Measurements from ENCODE around the gene LRSAM1. TPM values are rescaled to one million over a fixed set of nuclear protein-coding genes. Genes with fewer than 3 reads are reported as not detected.

The LRSAM1 gene
- total and polyA plus RNA-seq, 2 donors from 2014 or later: 15.8 to 24.6 TPM

- intact Hi-C loops (cut with DNase I): no loop called here
- Histone ChIP-seq H3K9ac (ENCODE audit: low read length in 3 of 3) (peak overlapping the region in 1 of 3 donors; percentile 61), H3K36me3 (ENCODE audit: control insufficient read depth in 2 of 3, insufficient read depth in 3 of 3, low read length in 3 of 3) (peaks cover 6 to 15% (median 12%) of the 10 kb centered on the region in 3 donors), H3K4me3 (ENCODE audit: low read length in 3 of 3) (no peak overlapping the region), H3K9me3 (ENCODE audit: control insufficient read depth in 2 of 3, insufficient read depth in 1 of 3, low read length in 3 of 3) (peaks cover 0 to 15% (median 5%) of the 10 kb centered on the region in 3 donors), H3K4me1 (ENCODE audit: control insufficient read depth in 2 of 3, insufficient read depth in 2 of 3, low read depth in 1 of 3, low read length in 3 of 3) (peaks cover 0 to 21% (median 0%) of the 10 kb centered on the region in 3 donors), H3K27me3 (ENCODE audit: control insufficient read depth, insufficient read depth, low read length) (no peaks in the 10 kb centered on the region), H3K27ac (ENCODE audit: low read depth in 2 of 2, low read length in 2 of 2) (peak overlapping the region; percentile 91 to 94)
- no peak for FAIRE-seq
- TF ChIP-seq, protein P1, sequence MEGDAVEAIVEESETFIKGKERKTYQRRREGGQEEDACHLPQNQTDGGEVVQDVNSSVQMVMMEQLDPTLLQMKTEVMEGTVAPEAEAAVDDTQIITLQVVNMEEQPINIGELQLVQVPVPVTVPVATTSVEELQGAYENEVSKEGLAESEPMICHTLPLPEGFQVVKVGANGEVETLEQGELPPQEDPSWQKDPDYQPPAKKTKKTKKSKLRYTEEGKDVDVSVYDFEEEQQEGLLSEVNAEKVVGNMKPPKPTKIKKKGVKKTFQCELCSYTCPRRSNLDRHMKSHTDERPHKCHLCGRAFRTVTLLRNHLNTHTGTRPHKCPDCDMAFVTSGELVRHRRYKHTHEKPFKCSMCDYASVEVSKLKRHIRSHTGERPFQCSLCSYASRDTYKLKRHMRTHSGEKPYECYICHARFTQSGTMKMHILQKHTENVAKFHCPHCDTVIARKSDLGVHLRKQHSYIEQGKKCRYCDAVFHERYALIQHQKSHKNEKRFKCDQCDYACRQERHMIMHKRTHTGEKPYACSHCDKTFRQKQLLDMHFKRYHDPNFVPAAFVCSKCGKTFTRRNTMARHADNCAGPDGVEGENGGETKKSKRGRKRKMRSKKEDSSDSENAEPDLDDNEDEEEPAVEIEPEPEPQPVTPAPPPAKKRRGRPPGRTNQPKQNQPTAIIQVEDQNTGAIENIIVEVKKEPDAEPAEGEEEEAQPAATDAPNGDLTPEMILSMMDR (IDR thresholded peaks at IDR 0.05; ENCODE audit: borderline replicate concordance, extremely low read depth, insufficient read depth): no peak
- peak; percentile 66 to 93 (median 77) for DNase-seq
These were observed 69.9 kb downstream of the LRSAM1 start for GRCh38 chr9:127520941-127521918.

DNA sequence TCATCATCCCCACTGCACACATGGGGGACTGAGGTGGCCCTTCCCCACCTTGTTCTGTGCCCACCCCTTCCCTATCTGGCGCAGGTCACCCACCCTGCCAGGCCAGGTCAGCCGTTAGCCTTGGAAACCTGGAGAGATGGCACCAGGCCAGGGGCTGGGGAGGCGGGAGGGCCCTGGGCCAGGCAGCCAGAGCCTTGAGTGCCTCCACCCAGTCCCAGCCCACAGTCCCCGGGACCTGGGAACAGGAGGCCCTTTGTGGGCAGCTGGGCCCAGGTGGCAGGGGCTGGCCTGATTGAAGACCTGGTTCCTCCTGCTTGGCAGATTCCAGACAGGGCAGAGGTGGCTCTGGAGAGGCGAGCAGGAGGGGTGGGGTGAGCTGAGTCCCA, 70.6 kb downstream of the LRSAM1 start:
- Histone ChIP-seq H3K4me1 (ENCODE audit: control insufficient read depth in 2 of 3, insufficient read depth in 2 of 3, low read depth in 1 of 3, low read length in 3 of 3) (peaks cover 0 to 21% (median 0%) of the 10 kb centered on the region in 3 donors), H3K27me3 (ENCODE audit: control insufficient read depth, insufficient read depth, low read length) (no peaks in the 10 kb centered on the region), H3K27ac (ENCODE audit: low read depth in 2 of 2, low read length in 2 of 2) (peak overlapping the region; percentile 91 to 94), H3K9me3 (ENCODE audit: control insufficient read depth in 2 of 3, insufficient read depth in 1 of 3, low read length in 3 of 3) (peaks cover 0 to 15% (median 5%) of the 10 kb centered on the region in 3 donors), H3K4me3 (ENCODE audit: low read length in 3 of 3) (no peak overlapping the region), H3K36me3 (ENCODE audit: control insufficient read depth in 2 of 3, insufficient read depth in 3 of 3, low read length in 3 of 3) (peaks cover 6 to 15% (median 12%) of the 10 kb centered on the region in 3 donors), H3K9ac (ENCODE audit: low read length in 3 of 3) (peak overlapping the region in 1 of 3 donors; percentile 61)
- DNase-seq (peak in 2 of 5 donors; percentile 38 to 93), FAIRE-seq (no peak)
- TF ChIP-seq, protein P1 (IDR thresholded peaks at IDR 0.05; ENCODE audit: borderline replicate concordance, extremely low read depth, insufficient read depth): no peak
- intact Hi-C loops (cut with DNase I): no loop called here

GRCh38 chr9:127522727-127523126, 71.4 kb downstream of the LRSAM1 start:
- no peak for FAIRE-seq
- Histone ChIP-seq H3K36me3 (ENCODE audit: control insufficient read depth in 2 of 3, insufficient read depth in 3 of 3, low read length in 3 of 3) (peaks cover 6 to 15% (median 12%) of the 10 kb centered on the region in 3 donors), H3K27ac (ENCODE audit: low read depth in 2 of 2, low read length in 2 of 2) (peak overlapping the region in 1 of 2 donors; percentile 26), H3K9ac (ENCODE audit: low read length in 3 of 3) (no peak overlapping the region), H3K27me3 (ENCODE audit: control insufficient read depth, insufficient read depth, low read length) (no peaks in the 10 kb centered on the region), H3K4me1 (ENCODE audit: control insufficient read depth in 2 of 3, insufficient read depth in 2 of 3, low read depth in 1 of 3, low read length in 3 of 3) (peaks cover 0 to 21% (median 0%) of the 10 kb centered on the region in 3 donors), H3K4me3 (ENCODE audit: low read length in 3 of 3) (no peak overlapping the region), H3K9me3 (ENCODE audit: control insufficient read depth in 2 of 3, insufficient read depth in 1 of 3, low read length in 3 of 3) (peaks cover 0 to 15% (median 5%) of the 10 kb centered on the region in 3 donors)
- intact Hi-C loops (cut with DNase I): no loop called here
- TF ChIP-seq, protein P1 (IDR thresholded peaks at IDR 0.05; ENCODE audit: borderline replicate concordance, extremely low read depth, insufficient read depth): no peak
- DNase-seq: peak in 1 of 5 donors; percentile 44

Data from kidney (tissue), 14 donors.